ENCODE results near the gene EYA4. TPM values are rescaled to one million over a fixed set of nuclear protein-coding genes. Genes with fewer than 3 reads are reported as not detected.

The EYA4 gene
- total RNA-seq, 1 donor from 2014 or later = 1.6 TPM

DNA sequence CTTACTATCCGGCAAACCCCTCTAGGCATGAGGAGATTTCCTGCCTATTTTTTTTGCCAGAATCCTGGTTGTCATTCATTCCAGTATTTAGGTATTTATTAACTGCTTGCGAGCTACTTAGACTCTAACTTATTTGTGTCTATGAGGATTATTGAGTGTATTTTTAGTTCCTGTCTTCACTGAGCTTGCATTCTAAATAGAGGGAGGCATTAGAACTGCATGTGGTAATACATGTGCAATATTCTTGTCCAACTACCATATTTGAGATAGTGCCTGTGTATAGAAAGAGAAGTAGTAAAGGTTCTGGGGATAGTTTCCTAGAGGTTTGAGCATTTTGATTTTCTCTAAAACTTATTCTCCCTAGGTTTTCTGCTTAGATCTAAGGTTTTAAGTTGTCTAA, 308.9 kb downstream of the EYA4 start:
- DNase-seq (ENCODE audit: low read depth) = no peak
- Histone ChIP-seq H4K20me1 (ENCODE audit: insufficient read depth, low read length) (no peaks in the 10 kb centered on the region), H3K36me3 (ENCODE audit: insufficient read depth, low read length) (no peaks in the 10 kb centered on the region), H3K27ac (ENCODE audit: low read depth, low read length) (no peak overlapping the region), H3K4me2 (ENCODE audit: low read length) (no peak overlapping the region), H3K4me1 (ENCODE audit: insufficient read depth, low read length) (peaks cover 22% of the 10 kb centered on the region), H3K27me3 (ENCODE audit: insufficient read depth, low read length) (no peaks in the 10 kb centered on the region), H3K9me3 (ENCODE audit: insufficient read depth, low read depth, low read length) (no peaks in the 10 kb centered on the region), H3K4me3 (ENCODE audit: insufficient read depth, low read depth, low read length) (no peak overlapping the region), H3K79me2 (ENCODE audit: insufficient read depth, low read length) (no peaks in the 10 kb centered on the region), H2AFZ (ENCODE audit: low read depth, low read length) (no peak overlapping the region), H3K9ac (ENCODE audit: low read length) (no peak overlapping the region)
- H3K9me3 Mint-ChIP-seq (ENCODE audit: unreplicated experiment) = peaks cover 2% of the 10 kb centered on the region
- peak overlapping the region; percentile 55 for H3K27ac Mint-ChIP-seq (ENCODE audit: unreplicated experiment)
- no peak for FAIRE-seq
- no peaks in the 10 kb centered on the region for H3K36me3 Mint-ChIP-seq (ENCODE audit: low read depth, unreplicated experiment)
- H3K4me3 Mint-ChIP-seq (ENCODE audit: unreplicated experiment) = no peak overlapping the region
- peaks cover 2% of the 10 kb centered on the region for H3K27me3 Mint-ChIP-seq (ENCODE audit: low read depth, unreplicated experiment)
- TF ChIP-seq, protein P1, sequence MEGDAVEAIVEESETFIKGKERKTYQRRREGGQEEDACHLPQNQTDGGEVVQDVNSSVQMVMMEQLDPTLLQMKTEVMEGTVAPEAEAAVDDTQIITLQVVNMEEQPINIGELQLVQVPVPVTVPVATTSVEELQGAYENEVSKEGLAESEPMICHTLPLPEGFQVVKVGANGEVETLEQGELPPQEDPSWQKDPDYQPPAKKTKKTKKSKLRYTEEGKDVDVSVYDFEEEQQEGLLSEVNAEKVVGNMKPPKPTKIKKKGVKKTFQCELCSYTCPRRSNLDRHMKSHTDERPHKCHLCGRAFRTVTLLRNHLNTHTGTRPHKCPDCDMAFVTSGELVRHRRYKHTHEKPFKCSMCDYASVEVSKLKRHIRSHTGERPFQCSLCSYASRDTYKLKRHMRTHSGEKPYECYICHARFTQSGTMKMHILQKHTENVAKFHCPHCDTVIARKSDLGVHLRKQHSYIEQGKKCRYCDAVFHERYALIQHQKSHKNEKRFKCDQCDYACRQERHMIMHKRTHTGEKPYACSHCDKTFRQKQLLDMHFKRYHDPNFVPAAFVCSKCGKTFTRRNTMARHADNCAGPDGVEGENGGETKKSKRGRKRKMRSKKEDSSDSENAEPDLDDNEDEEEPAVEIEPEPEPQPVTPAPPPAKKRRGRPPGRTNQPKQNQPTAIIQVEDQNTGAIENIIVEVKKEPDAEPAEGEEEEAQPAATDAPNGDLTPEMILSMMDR (IDR thresholded peaks at IDR 0.05; ENCODE audit: insufficient read depth, low read depth, low read length) = no peak
- no peak for TF ChIP-seq EZH2 (IDR thresholded peaks at IDR 0.05; ENCODE audit: insufficient read depth, low read length)
- peaks cover 22% of the 10 kb centered on the region for H3K4me1 Mint-ChIP-seq (ENCODE audit: low read depth, unreplicated experiment)

DNA sequence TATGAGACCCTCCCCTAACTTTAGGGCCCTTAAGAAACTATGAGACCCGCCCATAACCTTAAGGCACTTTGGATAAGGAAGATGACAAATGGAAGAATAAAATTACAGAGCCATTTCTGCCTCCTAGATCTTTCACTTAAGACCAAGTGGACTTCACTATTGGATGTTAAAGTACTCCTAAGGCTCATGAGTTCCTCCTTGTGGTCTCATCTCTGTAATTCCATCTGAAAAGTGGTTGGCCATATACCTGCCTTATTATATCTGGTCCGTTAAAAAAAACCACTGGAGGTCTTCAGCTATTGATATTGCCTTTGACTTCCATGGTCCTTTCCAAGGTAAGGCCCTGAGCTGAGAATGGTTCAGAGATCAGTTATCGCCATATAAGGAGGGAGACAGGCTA, 310.3 kb downstream of the EYA4 start:
- Mint-ChIP-seq H3K36me3 (ENCODE audit: low read depth, unreplicated experiment) (no peaks in the 10 kb centered on the region), H3K27me3 (ENCODE audit: low read depth, unreplicated experiment) (peaks cover 2% of the 10 kb centered on the region), H3K4me1 (ENCODE audit: low read depth, unreplicated experiment) (peaks cover 22% of the 10 kb centered on the region), H3K4me3 (ENCODE audit: unreplicated experiment) (no peak overlapping the region), H3K27ac (ENCODE audit: unreplicated experiment) (peak overlapping the region; percentile 44), H3K9me3 (ENCODE audit: unreplicated experiment) (peaks cover 2% of the 10 kb centered on the region)
- Histone ChIP-seq H3K4me2 (ENCODE audit: low read length) (peak overlapping the region; percentile 37), H3K27me3 (ENCODE audit: insufficient read depth, low read length) (no peaks in the 10 kb centered on the region), H3K79me2 (ENCODE audit: insufficient read depth, low read length) (no peaks in the 10 kb centered on the region), H3K27ac (ENCODE audit: low read depth, low read length) (peak overlapping the region; percentile 63), H4K20me1 (ENCODE audit: insufficient read depth, low read length) (no peaks in the 10 kb centered on the region), H3K36me3 (ENCODE audit: insufficient read depth, low read length) (no peaks in the 10 kb centered on the region), H3K9ac (ENCODE audit: low read length) (peak overlapping the region; percentile 43), H3K9me3 (ENCODE audit: insufficient read depth, low read depth, low read length) (no peaks in the 10 kb centered on the region), H3K4me1 (ENCODE audit: insufficient read depth, low read length) (peaks cover 22% of the 10 kb centered on the region), H2AFZ (ENCODE audit: low read depth, low read length) (no peak overlapping the region), H3K4me3 (ENCODE audit: insufficient read depth, low read depth, low read length) (no peak overlapping the region)
- TF ChIP-seq EZH2 (IDR thresholded peaks at IDR 0.05; ENCODE audit: insufficient read depth, low read length) = no peak
- TF ChIP-seq, protein P1 (IDR thresholded peaks at IDR 0.05; ENCODE audit: insufficient read depth, low read depth, low read length) = no peak
- FAIRE-seq = no peak
- DNase-seq (ENCODE audit: low read depth) = no peak

DNA sequence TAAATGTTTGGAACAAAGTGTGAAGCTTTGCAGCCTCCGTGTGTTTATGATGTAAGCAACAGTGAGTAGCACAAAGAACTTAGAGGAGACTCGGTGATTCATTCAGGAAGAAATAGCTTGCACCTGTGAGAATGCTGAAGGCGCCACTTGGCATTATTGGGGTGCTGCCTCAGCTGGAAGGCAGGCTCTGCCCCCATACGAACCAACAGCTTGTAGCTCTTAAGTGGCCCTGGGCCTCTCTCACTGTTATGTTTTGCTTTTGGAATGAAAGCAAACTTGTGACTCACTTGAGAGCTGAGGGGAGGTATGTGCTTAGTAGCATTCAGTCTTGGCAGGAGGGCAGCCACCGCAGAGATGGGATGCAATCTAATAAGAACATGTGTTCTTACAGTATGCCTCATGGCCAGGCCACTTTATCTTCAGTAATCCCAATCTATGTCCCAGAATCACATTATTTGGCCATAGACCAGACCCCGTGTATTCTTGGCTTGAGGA, 310.7 kb downstream of the EYA4 start:
- FAIRE-seq (peak; percentile 90), DNase-seq (ENCODE audit: low read depth) (peak; percentile 100)
- H3K4me2 ChIP-seq (ENCODE audit: low read length) = peak overlapping the region; percentile 37
- peak overlapping the region; percentile 43 for H3K9ac ChIP-seq (ENCODE audit: low read length)
- no peaks in the 10 kb centered on the region for H3K27me3 ChIP-seq (ENCODE audit: insufficient read depth, low read length)
- no peak for TF ChIP-seq EZH2 (IDR thresholded peaks at IDR 0.05; ENCODE audit: insufficient read depth, low read length)
- TF ChIP-seq, protein P1 (IDR thresholded peaks at IDR 0.05; ENCODE audit: insufficient read depth, low read depth, low read length) = no peak
- H3K4me1 Mint-ChIP-seq (ENCODE audit: low read depth, unreplicated experiment) = peaks cover 22% of the 10 kb centered on the region
- no peak overlapping the region for H3K4me3 Mint-ChIP-seq (ENCODE audit: unreplicated experiment)
- no peaks in the 10 kb centered on the region for H3K36me3 ChIP-seq (ENCODE audit: insufficient read depth, low read length)
- no peak overlapping the region for H3K4me3 ChIP-seq (ENCODE audit: insufficient read depth, low read depth, low read length)
- H2AFZ ChIP-seq (ENCODE audit: low read depth, low read length) = no peak overlapping the region
- peaks cover 2% of the 10 kb centered on the region for H3K9me3 Mint-ChIP-seq (ENCODE audit: unreplicated experiment)
- H3K27ac Mint-ChIP-seq (ENCODE audit: unreplicated experiment) = peak overlapping the region; percentile 44
- H3K79me2 ChIP-seq (ENCODE audit: insufficient read depth, low read length) = no peaks in the 10 kb centered on the region
- H3K27me3 Mint-ChIP-seq (ENCODE audit: low read depth, unreplicated experiment) = peaks cover 2% of the 10 kb centered on the region
- H3K4me1 ChIP-seq (ENCODE audit: insufficient read depth, low read length) = peaks cover 22% of the 10 kb centered on the region
- peak overlapping the region; percentile 63 for H3K27ac ChIP-seq (ENCODE audit: low read depth, low read length)
- no peaks in the 10 kb centered on the region for H4K20me1 ChIP-seq (ENCODE audit: insufficient read depth, low read length)
- H3K9me3 ChIP-seq (ENCODE audit: insufficient read depth, low read depth, low read length) = no peaks in the 10 kb centered on the region
- H3K36me3 Mint-ChIP-seq (ENCODE audit: low read depth, unreplicated experiment) = no peaks in the 10 kb centered on the region
